Central memory CD4-positive, alpha-beta T cell (primary cell): Measurements from ENCODE around the gene ASCC3.
A peak's percentile ranks its signal among the peaks of the same experiment; 100 is the strongest.
"Not testable (repeated sequence)": the region's sequence is repeated elsewhere in the genome, so short reads cannot be mapped to it uniquely, and the experiment has no call there.

Experiments
- DNase-seq: peaks from one replicate; pipeline ENCODE4 v3.0.0; 2022
- total RNA-seq, 3 experiments: gene quantifications; one replicate each; lab custom pipeline; 2026; lab: John Stamatoyannopoulos, UW

Gene ASCC3
- 146 to 203 (median 156) reads per million in 3 experiments for total RNA-seq

GRCh38 chr6:100880853-100881706, at the start of gene ASCC3:
TSS of gene ASCC3 (minus strand) at chr6:100881329. CDS start at chr6:100867997, 13,332 bp downstream.
- peak; percentile 86 for DNase-seq

- DNase-seq = no peak
Measured at GRCh38 chr6:100925749-100926148, 44.6 kb upstream of the ASCC3 start.

GRCh38 chr6:100924534-100925227, 43.6 kb upstream of the ASCC3 start:
- DNase-seq = no peak

GRCh38 chr6:100923481-100924165, 42.5 kb upstream of the ASCC3 start:
- DNase-seq = no peak

- no peak for DNase-seq
Measured at GRCh38 chr6:100920028-100920605, 39.0 kb upstream of the ASCC3 start.

- DNase-seq = no peak
Measured at GRCh38 chr6:100918152-100918551, 37.0 kb upstream of the ASCC3 start.

GRCh38 chr6:100915876-100916275, 34.7 kb upstream of the ASCC3 start:
- no peak for DNase-seq

GRCh38 chr6:100913400-100914276, 32.5 kb upstream of the ASCC3 start:
- no peak for DNase-seq

- no peak for DNase-seq
Measured at GRCh38 chr6:100906325-100906724, 25.2 kb upstream of the ASCC3 start.

- no peak for DNase-seq
Measured at GRCh38 chr6:100905067-100905466, 23.9 kb upstream of the ASCC3 start.

GRCh38 chr6:100904316-100904715, 23.2 kb upstream of the ASCC3 start:
- DNase-seq = no peak

GRCh38 chr6:100901582-100901981, 20.5 kb upstream of the ASCC3 start:
- no peak for DNase-seq

GRCh38 chr6:100899202-100899601, 18.1 kb upstream of the ASCC3 start:
- DNase-seq = no peak

GRCh38 chr6:100897671-100898070, 16.5 kb upstream of the ASCC3 start:
- no peak for DNase-seq

- DNase-seq = no peak
Measured at GRCh38 chr6:100893743-100894142, 12.6 kb upstream of the ASCC3 start.

GRCh38 chr6:100892693-100893092, 11.6 kb upstream of the ASCC3 start:
- no peak for DNase-seq

- DNase-seq = no peak
Measured at GRCh38 chr6:100892116-100892515, 11.0 kb upstream of the ASCC3 start.

- no peak for DNase-seq
Measured at GRCh38 chr6:100891079-100891478, 9.9 kb upstream of the ASCC3 start.

- not testable (repeated sequence) for DNase-seq
Measured at GRCh38 chr6:100890646-100891045, 9.5 kb upstream of the ASCC3 start.

GRCh38 chr6:100889351-100889750, 8.2 kb upstream of the ASCC3 start:
- DNase-seq = no peak

- DNase-seq = no peak
Measured at GRCh38 chr6:100886076-100886475, 4.9 kb upstream of the ASCC3 start.

- DNase-seq = no peak
Measured at GRCh38 chr6:100883347-100883746, 2.2 kb upstream of the ASCC3 start.
